Activated CD8-positive, alpha-beta memory T cell treated with anti-CD3 and anti-CD28 coated beads for 1 hour (primary cell): ENCODE data around the gene CDKN2A.

Experiments
- DNase-seq, 2 donors: peaks; one replicate each; pipeline ENCODE4 v3.0.0-alpha.2; 2020; ENCODE audit warnings: low read depth in 1 of 2; ENCODE audit errors: extremely low read depth in 1 of 2

Gene CDKN2A

GRCh38 chr9:21945606-21946005 is 48.6 kb downstream of the CDKN2A start:
- no peak for DNase-seq

GRCh38 chr9:21943464-21943863 is 50.7 kb downstream of the CDKN2A start:
- DNase-seq: no peak

GRCh38 chr9:21941337-21941995 is 52.7 kb downstream of the CDKN2A start:
- no peak for DNase-seq

- DNase-seq: no peak
Measured at GRCh38 chr9:21936161-21936560, 58.0 kb downstream of the CDKN2A start.

GRCh38 chr9:21935631-21936030 is 58.6 kb downstream of the CDKN2A start:
- DNase-seq: no peak

- DNase-seq: no peak
Measured at GRCh38 chr9:21933865-21934264, 60.3 kb downstream of the CDKN2A start.

GRCh38 chr9:21933281-21933680 is 60.9 kb downstream of the CDKN2A start:
- no peak for DNase-seq

- no peak for DNase-seq
Measured at GRCh38 chr9:21931428-21931827, 62.8 kb downstream of the CDKN2A start.

GRCh38 chr9:21927752-21928151 is 66.4 kb downstream of the CDKN2A start:
- no peak for DNase-seq

GRCh38 chr9:21923694-21924093 is 70.5 kb downstream of the CDKN2A start:
- DNase-seq: no peak

GRCh38 chr9:21919377-21920362 is 74.5 kb downstream of the CDKN2A start:
- no peak for DNase-seq
